ENCODE data around the gene MYPN.
"Not testable (repeated sequence)": the region's sequence is repeated elsewhere in the genome, so short reads cannot be mapped to it uniquely, and the experiment has no call there.

- not testable (repeated sequence) for TF ChIP-seq POLR2A (IDR thresholded peaks at IDR 0.05)
- TF ChIP-seq, protein P1, sequence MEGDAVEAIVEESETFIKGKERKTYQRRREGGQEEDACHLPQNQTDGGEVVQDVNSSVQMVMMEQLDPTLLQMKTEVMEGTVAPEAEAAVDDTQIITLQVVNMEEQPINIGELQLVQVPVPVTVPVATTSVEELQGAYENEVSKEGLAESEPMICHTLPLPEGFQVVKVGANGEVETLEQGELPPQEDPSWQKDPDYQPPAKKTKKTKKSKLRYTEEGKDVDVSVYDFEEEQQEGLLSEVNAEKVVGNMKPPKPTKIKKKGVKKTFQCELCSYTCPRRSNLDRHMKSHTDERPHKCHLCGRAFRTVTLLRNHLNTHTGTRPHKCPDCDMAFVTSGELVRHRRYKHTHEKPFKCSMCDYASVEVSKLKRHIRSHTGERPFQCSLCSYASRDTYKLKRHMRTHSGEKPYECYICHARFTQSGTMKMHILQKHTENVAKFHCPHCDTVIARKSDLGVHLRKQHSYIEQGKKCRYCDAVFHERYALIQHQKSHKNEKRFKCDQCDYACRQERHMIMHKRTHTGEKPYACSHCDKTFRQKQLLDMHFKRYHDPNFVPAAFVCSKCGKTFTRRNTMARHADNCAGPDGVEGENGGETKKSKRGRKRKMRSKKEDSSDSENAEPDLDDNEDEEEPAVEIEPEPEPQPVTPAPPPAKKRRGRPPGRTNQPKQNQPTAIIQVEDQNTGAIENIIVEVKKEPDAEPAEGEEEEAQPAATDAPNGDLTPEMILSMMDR (IDR thresholded peaks at IDR 0.05) = not testable (repeated sequence)
These were observed 48.2 kb downstream of the MYPN start for GRCh38 chr10:68157522-68157921.
